HG03558 (cell line): Measurements from ENCODE around the gene ZNF835.

Experiments used
- ATAC-seq: cut with Tn5 transposase; IDR thresholded peaks from one replicate; pipeline ENCODE4 v1.9.1; 2021; ENCODE audit warnings: moderate number of reproducible peaks; ENCODE audit not compliant: unreplicated experiment; ENCODE audit errors: extremely low read depth

The ZNF835 gene

DNA sequence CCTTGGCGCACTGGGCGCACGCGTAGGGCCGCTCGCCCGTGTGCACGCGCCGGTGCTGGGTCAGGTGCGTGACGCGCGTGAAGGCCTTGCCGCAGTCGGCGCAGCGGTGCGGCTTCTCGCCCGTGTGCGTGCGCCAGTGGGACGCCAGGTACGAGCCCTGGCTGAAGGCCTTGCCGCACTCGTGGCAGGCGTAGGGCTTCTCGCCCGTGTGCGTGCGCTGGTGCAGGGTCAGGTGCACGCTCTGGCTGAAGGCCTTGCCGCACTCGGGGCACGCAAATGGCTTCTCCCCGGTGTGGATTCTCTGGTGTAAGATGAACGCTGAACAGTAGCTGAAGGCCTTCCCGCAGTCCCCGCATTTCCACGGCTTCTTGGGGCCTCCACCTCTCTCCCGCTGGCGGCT is 7.0 kb downstream of the ZNF835 start:
- no peak for ATAC-seq

DNA sequence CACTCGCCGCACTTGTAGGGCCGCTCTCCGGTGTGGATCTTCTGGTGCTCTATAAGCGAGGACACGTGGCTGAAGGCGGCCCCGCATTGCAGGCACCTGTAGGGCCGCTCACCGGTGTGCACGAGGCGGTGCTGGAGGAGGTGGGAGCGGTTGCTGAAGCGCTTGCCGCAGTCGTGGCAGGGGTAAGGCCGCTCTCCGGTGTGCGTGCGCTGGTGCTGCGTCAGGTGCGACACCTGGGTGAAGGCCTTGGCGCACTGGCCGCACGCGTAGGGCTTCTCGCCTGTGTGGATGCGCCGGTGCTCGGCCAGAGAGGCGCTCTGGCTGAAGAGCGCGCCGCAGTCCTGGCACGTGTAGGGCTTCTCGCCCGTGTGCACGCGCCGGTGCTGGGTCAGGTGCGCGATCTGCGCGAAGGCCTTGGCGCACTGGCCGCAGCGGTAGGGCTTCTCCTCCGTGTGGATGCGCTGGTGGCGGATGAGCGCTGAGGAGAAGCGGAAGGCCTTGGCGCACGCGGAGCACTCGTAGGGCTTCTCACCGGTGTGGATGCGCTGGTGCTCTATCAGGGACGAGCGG is 7.5 kb downstream of the ZNF835 start:
- ATAC-seq = no peak

DNA sequence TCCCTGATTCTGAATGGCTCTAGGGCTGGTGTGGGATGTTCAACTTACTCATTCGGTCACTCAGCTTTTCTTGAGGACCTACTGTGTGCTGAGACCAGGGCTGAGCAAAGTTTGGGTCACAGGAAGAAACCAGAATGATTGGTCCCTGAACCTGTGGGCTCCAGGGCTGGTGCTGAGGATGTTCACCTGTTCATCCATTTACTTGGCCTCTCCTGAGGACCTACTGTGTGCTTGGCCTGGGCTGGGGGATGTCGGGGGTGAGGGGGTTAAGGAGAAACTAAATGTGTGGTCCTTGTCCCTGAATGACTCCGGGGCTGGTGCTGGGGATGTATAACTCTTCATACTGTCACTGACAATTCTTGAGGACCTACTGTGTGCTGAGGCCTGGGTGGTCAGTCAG is 10.3 kb downstream of the ZNF835 start:
- ATAC-seq = no peak

DNA sequence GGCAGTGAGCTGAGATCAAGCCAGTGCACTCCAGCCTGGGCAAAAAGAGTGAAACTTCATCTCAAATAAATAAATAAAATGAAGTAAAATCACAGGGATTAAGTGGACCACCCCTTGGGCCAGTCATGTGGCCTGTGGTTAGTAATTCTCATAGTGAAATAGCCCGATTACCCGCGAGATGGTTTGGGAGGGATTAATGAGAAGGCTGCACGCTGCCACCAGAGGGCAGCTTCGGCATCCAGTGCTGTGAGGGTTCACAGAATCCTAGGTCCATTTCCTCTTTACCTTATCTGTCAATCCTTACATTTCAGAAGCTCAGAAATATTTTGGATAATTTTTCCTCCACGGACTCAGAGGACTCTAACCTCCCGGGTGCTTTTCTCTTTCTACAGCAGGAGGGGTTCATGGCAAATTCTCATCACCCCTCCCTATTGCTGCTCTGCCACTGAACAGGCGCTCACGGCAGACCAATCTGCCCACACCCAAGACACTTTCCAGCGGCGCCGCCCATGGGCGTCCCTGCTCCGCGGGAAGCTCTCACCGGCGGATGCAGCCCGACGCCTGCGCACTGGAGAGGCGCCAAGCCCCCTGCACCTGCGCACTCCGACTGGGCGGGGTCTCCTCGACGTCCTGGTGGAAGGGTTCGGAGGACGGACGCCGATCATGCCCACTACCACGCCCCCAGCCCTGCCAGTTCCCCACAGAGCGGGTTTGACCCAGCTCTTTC is 11.0 kb downstream of the ZNF835 start:
- ATAC-seq = no peak

DNA sequence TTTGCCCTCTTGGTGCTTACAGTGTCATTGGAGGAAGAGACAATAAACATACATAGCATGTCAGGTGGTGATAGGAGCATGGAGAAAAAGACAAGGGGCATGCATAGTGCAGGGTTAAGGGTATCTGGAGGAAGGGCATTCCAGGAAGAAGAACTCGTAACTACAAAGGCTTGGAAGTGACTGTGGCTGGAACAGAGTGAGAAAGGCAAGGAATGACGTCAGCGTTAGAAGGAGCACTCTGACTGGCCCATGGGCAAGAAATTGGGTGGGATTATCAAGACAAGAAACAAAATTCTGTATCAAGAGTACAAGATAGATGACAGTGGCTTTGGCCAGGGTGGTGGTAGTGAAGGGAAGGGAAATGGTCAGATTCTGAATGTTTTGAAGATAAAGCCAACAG is 17.4 kb downstream of the ZNF835 start:
- ATAC-seq = no peak

DNA sequence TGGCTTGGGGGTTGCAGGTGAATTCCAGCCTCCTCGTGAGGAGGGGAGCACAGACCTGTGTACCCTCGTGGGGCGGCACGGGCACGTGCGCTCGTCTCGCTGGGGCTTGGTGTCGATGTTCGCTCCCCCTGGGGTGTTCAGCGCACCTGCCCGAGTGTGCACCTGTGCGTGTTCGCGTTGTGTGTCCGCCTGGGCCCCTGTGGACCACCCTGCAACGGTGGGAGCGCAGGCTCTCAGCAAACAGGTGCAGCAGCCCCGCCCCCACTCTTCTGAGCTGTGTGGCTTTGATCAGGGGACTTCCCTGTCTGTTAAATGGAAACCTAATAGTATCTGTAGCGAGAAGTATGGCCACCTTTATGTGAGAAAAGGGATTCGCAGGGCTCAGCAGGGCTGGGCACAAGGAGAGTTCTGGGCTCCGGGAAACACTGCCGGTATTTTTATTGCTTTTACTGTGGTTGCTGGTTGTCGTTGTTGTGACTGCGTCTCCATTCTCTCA is 28.0 kb downstream of the ZNF835 start:
- ATAC-seq = no peak

DNA sequence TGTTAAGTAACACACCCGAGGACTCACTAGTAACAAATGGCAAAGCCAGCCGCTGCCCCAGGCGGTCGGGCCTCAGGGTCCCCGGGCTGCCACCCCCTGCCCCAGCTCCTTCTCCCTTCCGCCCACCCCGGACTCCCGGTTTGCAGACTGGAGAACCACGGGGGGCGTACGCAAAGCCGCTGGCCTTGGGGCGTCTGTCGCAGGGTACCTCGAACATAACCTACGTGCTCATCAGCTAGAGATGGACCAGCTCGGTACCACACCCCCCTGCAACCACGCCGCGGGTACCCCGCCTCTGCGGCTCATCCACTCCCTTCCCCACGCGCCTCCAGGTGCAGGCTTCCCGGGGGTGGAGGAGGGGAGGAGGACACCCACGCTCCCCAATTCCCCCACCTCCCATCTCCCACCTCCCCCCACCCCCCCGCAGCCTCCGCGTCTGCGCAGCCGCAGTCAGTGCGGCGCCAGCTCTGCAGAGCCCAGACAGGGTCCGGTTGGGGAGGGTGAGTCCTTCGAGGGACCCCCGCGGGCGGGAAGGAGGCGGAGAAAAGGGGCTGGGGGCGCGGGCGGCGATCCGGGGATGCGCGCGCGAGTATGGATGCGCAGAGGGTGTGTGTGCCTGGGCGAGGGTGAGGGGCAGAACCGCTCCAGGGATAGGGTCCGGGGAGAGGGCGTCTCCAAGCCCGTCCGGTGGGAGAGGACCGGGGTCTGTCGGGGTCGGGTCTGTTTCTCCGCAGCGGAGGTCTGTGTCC is 28.7 kb downstream of the ZNF835 start, which contains the start of gene SMIM17:
SMIM17 (plus strand) TSS at position 449 of the 749 bp plus-strand sequence. CDS start 2,509 bp downstream, outside the sequence.
- no peak for ATAC-seq

DNA sequence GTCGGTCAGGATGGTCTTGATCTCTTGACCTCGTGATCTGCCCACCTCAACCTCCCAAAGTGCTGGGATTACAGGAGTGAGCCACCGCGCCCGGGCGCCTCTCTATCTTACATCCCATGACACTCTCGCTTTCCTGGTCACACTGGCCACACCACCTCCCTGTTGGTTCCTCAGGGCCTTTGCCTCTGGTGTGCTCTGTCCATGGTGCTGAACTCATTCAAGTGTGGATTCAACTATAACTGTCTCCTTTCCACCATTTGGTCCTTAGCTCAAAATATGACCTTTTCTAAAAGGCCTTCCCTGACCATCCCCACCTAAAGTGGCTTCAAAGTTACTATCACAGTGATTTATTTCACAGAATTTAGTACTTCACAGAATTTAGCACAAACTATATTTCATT is 32.3 kb downstream of the ZNF835 start:
- no peak for ATAC-seq

DNA sequence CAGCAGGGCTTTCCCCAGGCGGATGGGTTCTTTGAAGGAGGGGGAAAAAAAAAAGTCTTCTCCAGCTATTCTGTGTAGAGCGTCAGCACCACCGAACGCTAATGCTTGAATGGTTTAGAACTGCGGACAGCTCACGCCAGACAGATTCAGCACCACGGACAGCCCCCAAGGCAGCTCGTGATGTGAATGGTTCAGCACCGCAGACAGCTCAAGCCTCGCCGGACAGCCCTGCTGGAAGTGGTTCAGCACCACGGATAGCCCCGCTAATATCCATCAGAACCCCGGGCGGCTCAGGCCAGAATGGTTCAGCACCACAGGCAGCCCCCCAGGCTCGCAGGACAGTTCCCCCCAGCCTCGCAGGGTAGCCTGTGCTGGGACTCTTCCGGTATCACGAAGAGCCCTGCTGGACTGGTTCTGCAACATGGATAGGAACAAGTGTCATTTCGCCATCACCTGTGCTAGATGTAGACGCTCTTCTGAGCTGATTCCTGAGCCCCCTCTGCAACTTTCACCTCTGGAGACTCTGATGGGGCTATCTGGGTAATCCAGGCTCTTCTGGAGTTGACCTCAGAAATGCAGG is 33.5 kb downstream of the ZNF835 start:
- ATAC-seq = no peak

DNA sequence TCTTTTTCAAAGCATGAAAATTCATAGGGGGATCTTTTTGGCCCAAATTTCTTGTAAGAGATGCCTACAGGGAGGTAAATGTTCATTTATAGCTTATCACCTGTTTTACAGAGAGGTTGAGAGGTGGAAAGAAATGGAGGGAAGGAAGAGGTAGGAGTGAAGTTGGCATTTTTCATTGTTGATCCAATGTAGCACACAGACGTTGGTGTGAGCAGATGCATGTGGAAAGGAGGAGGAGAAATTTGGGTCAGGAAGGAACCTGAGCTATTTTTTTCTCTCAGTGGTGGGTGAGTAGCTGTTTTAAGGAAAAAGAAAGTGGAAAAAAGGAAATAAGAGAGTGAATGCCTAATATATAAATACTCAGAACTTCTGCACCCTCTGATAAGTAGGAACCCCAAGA is 38.5 kb downstream of the ZNF835 start:
- no peak for ATAC-seq

DNA sequence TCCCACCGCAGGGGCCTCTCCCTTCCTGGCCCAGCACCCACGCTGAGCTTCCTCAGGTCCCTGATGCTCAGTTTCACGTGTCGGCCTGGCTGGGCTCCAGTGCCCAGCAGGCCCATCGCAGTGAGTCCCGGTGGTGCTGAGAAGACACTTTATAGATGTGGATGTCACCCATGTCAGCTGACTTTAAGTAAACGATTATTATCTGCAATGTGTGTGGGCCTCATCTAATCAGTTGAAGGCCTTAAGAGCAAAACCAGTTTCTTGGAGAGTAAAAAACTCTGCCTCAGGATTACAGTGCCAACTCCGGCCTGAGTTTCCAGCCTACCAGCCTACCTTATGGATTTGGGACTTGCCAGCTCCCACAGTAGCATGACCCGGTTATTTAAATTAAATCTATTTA is 45.8 kb downstream of the ZNF835 start:
- ATAC-seq = no peak

DNA sequence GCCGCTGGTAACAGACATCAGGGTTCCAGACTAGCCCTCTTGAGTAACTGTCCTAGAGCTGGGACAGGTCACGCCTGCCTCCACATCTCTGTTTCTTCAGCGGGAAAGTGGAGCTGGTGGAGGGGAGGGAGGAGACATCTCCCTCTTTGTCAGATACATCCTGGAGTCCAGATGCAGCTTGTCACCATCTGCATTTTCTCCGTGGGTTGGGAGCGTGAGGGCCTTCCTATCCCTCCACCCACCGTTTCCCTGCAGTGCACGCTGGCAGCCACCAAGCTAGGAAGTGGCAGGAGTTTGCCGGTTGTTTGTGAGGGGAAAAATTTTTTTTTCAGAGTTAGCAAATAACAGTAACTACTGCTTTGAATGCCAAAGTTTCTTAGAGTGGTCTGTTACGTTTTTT is 48.6 kb downstream of the ZNF835 start:
- no peak for ATAC-seq

DNA sequence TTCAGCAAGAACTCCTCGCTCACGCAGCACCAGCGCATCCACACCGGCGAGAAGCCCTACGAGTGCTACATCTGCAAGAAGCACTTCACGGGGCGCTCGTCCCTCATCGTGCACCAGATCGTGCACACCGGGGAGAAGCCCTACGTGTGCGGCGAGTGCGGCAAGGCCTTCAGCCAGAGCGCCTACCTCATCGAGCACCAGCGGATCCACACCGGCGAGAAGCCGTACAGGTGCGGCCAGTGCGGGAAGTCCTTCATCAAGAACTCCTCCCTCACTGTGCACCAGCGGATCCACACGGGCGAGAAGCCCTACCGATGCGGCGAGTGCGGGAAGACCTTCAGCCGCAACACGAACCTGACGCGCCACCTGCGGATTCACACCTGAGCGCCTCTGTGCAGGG is 49.2 kb downstream of the ZNF835 start:
- ATAC-seq = no peak

DNA sequence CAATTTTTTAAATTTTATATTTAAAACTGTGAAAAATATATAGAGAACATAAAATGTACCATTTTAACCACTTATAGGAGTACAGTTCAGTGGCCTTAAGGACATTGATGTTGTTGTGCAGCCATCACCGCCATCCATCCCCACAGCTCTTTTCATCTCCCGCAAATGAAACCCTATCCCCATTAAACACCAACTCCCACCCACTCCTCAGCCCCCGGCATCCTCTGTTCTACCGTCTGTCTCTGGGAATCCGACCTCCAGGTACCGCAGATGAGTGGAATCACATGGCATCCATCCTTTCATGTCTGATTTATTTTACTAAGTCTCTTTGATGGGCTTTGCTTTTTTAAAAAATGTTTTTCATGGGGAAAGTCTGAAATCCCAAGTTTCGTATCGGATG is 52.4 kb downstream of the ZNF835 start:
- no peak for ATAC-seq

DNA sequence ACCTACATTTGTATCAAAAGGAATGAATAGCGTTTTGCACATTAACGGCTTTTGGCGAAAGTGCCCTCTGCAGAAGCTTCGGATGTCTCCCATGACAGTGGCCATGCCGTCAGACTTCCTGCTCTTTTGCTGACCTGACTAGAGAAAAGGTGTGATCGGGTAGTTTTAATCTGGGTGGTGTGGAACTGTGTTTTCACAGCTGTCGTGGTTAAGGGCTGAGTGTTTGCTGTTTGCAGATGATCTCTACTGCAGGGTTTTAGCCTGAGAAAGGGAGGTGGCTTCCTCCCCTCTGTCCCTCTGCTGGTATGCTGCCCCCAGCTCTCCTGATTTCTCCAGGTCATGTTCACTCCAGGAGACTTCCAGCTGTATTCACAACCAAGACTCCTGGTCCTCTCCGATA is 54.0 kb downstream of the ZNF835 start:
- ATAC-seq = no peak

DNA sequence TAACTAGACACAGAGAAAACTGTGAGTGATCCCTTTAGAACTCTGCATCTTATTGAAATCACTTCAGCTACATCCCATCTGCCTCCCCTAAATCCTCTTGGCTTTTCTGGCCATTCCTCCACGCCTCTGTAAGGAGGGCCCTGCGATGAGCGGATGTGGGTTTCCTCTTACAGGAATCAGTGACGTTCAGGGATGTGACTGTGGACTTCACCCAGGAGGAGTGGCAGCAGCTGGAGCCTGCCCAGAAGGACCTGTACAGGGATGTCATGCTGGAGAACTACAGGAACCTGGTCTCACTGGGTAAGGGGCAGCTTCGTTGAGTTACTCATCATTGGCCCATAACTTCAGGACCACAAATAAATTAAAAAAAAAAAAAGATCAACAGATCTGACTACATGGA is 57.9 kb downstream of the ZNF835 start:
- no peak for ATAC-seq

DNA sequence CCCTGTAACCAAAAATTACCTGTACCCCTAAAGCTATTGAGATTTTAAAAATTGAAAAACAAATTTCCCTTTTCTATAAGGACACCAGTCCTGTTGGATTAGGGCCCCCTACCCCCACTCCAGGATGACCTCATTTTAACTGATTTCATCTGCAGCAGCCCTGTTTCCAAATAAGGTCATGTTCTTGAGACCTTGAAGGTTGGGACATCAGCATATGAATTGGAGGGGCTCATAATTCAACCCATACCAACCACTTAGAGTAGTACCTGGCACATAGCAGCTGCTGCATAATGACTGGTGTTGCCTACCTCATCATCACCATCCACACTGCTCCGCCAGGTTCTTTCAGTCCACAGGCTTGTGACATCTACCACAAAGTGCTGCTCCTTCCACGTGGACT is 58.8 kb downstream of the ZNF835 start:
- ATAC-seq = no peak
